H9 (cell line): Measurements from ENCODE around the gene SLC35F3. TPM values are rescaled to one million over a fixed set of nuclear protein-coding genes. Genes with fewer than 3 reads are reported as not detected.

Source experiments
- DNase-seq: peaks from one replicate; pipeline ENCODE4 v3.0.0-alpha.2; 2017
- H2AFZ ChIP-seq: one replicate; pipeline ENCODE4 v1.6.1; 2013; ENCODE audit warnings: mild to moderate bottlenecking, low read length, control low read depth, moderate library complexity
- H2AK5ac ChIP-seq: 2 replicates; pipeline ENCODE4 v1.6.1; 2013; ENCODE audit warnings: low read length, control low read depth, mixed read lengths; ENCODE audit not compliant: insufficient read length
- H2BK120ac ChIP-seq: one replicate; pipeline ENCODE4 v1.6.1; 2013; ENCODE audit warnings: low read depth, mild to moderate bottlenecking, low read length, control low read depth, inconsistent platforms; ENCODE audit not compliant: poor library complexity, severe bottlenecking
- H2BK12ac ChIP-seq: 2 replicates; pipeline ENCODE4 v1.6.1; 2013; ENCODE audit warnings: low read length, control low read depth, mixed read lengths, low read depth; ENCODE audit not compliant: insufficient read length
- H2BK15ac ChIP-seq: 2 replicates; pipeline ENCODE4 v1.6.1; 2013; ENCODE audit warnings: low read depth, low read length, control low read depth
- H2BK20ac ChIP-seq: one replicate; pipeline ENCODE4 v1.6.1; 2013; ENCODE audit warnings: low read depth, mild to moderate bottlenecking, low read length, control low read depth, inconsistent platforms; ENCODE audit not compliant: poor library complexity, severe bottlenecking
- H2BK5ac ChIP-seq: 2 replicates; pipeline ENCODE4 v1.6.1; 2013; ENCODE audit warnings: low read length, control low read depth, mixed read lengths; ENCODE audit not compliant: insufficient read length
- H3K14ac ChIP-seq: 2 replicates; pipeline ENCODE4 v1.6.1; 2013; ENCODE audit warnings: low read length, control low read depth; ENCODE audit not compliant: insufficient read depth
- H3K18ac ChIP-seq: 2 replicates; pipeline ENCODE4 v1.6.1; 2013; ENCODE audit warnings: low read depth, mild to moderate bottlenecking, mixed read lengths, low read length, control low read depth; ENCODE audit not compliant: insufficient read length
- H3K23ac ChIP-seq: 2 replicates; pipeline ENCODE4 v1.6.1; 2013; ENCODE audit warnings: low read length, control low read depth, mixed read lengths, low read depth; ENCODE audit not compliant: insufficient read length
- H3K23me2 ChIP-seq: 2 replicates; pipeline ENCODE4 v1.6.1; 2013; ENCODE audit warnings: low read depth, mild to moderate bottlenecking, mixed read lengths, low read length, control low read depth; ENCODE audit not compliant: insufficient read length, poor library complexity, severe bottlenecking
- H3K27ac ChIP-seq: 2 replicates; pipeline ENCODE4 v1.5.1; 2013; ENCODE audit warnings: low read length, control low read depth, mixed read lengths, low read depth; ENCODE audit not compliant: insufficient read length
- H3K27me3 ChIP-seq: 2 replicates; pipeline ENCODE4 v1.6.1; 2013; ENCODE audit warnings: low read length, control low read depth, inconsistent platforms; ENCODE audit not compliant: insufficient read depth
- H3K4ac ChIP-seq: 2 replicates; pipeline ENCODE4 v1.6.1; 2013; ENCODE audit warnings: low read depth, mild to moderate bottlenecking, control low read depth, inconsistent platforms, low read length, moderate library complexity
- H3K4me1 ChIP-seq: 2 replicates; pipeline ENCODE4 v1.6.1; 2013; ENCODE audit warnings: low read length, control low read depth, inconsistent platforms; ENCODE audit not compliant: insufficient read depth
- H3K4me2 ChIP-seq: 2 replicates; pipeline ENCODE4 v1.6.1; 2013; ENCODE audit warnings: low read length, control low read depth, mixed read lengths; ENCODE audit not compliant: insufficient read length, insufficient read depth
- H3K56ac ChIP-seq: 2 replicates; pipeline ENCODE4 v1.6.1; 2013; ENCODE audit warnings: low read depth, mild to moderate bottlenecking, mixed read lengths, low read length, control low read depth; ENCODE audit not compliant: insufficient read length
- H3K79me1 ChIP-seq: 2 replicates; pipeline ENCODE4 v1.6.1; 2013; ENCODE audit warnings: low read depth, mild to moderate bottlenecking, moderate library complexity, low read length, control low read depth, inconsistent platforms; ENCODE audit not compliant: insufficient read depth, poor library complexity, severe bottlenecking
- H3K79me2 ChIP-seq: 2 replicates; pipeline ENCODE4 v1.6.1; 2013; ENCODE audit warnings: low read length, control low read depth, inconsistent platforms; ENCODE audit not compliant: insufficient read depth
- H3K9ac ChIP-seq: 2 replicates; pipeline ENCODE4 v1.6.1; 2013; ENCODE audit warnings: low read length, control low read depth, mixed read lengths; ENCODE audit not compliant: insufficient read length; ENCODE audit errors: extremely low read depth
- H3K9me3 ChIP-seq: one replicate; pipeline ENCODE4 v1.6.1; 2013; ENCODE audit warnings: low read depth, low read length, inconsistent platforms; ENCODE audit not compliant: control insufficient read depth
- H3T11ph ChIP-seq: one replicate; pipeline ENCODE4 v1.6.1; 2013; ENCODE audit warnings: mild to moderate bottlenecking, low read length, control low read depth, inconsistent platforms
- H4K20me1 ChIP-seq: one replicate; pipeline ENCODE4 v1.6.1; 2013; ENCODE audit not compliant: control insufficient read depth, insufficient read length, insufficient read depth
- H4K5ac ChIP-seq: 2 replicates; pipeline ENCODE4 v1.6.1; 2013; ENCODE audit warnings: low read depth, mild to moderate bottlenecking, mixed read lengths, low read length, control low read depth; ENCODE audit not compliant: insufficient read length
- H4K8ac ChIP-seq: replicated peaks from 2 replicates; pipeline ENCODE4 v1.6.1; 2013; ENCODE audit warnings: low read length, control low read depth, mixed read lengths, low read depth; ENCODE audit not compliant: insufficient read length
- H4K91ac ChIP-seq: 2 replicates; pipeline ENCODE4 v1.6.1; 2013; ENCODE audit warnings: low read depth, mild to moderate bottlenecking, moderate library complexity, mixed read lengths, low read length, control low read depth; ENCODE audit not compliant: insufficient read length
- H3K27ac Mint-ChIP-seq, 3 experiments: 2 replicates in 2 of 3; 3 replicates in 1 of 3; pipeline ENCODE4 v1.8.0; 2020 to 2021; ENCODE audit warnings: mixed read lengths in 3 of 3, mild to moderate bottlenecking in 1 of 3, moderate library complexity in 1 of 3
- H3K27me3 Mint-ChIP-seq: 2 replicates; pipeline ENCODE4 v1.8.0; 2021; ENCODE audit warnings: low read depth, mild to moderate bottlenecking, moderate library complexity, mixed read lengths
- H3K36me3 Mint-ChIP-seq, 3 experiments: 2 replicates in 2 of 3; 3 replicates in 1 of 3; pipeline ENCODE4 v1.8.0; 2020 to 2021; ENCODE audit warnings: low read depth in 3 of 3, mixed read lengths in 3 of 3; ENCODE audit not compliant: insufficient read depth in 1 of 3
- H3K4me1 Mint-ChIP-seq, 2 experiments: 2 replicates each; pipeline ENCODE4 v1.8.0; 2020; ENCODE audit warnings: mixed read lengths in 2 of 2
- H3K4me3 Mint-ChIP-seq, 2 experiments: 2 replicates in 1 of 2; 3 replicates in 1 of 2; pipeline ENCODE4 v1.8.0; 2020 to 2021; ENCODE audit warnings: mild to moderate bottlenecking in 2 of 2, mixed read lengths in 2 of 2, moderate library complexity in 1 of 2
- H3K9me3 Mint-ChIP-seq, 2 experiments: 2 replicates in 1 of 2; 3 replicates in 1 of 2; pipeline ENCODE4 v1.8.0; 2020; ENCODE audit warnings: mild to moderate bottlenecking in 2 of 2, mixed read lengths in 2 of 2, moderate library complexity in 1 of 2
- WGBS: extraction: QIAGEN DNeasy Blood & Tissue Kit; methylation state at CpG from one replicate; pipeline ENCODE4 v1.1.7; 2013; ENCODE audit warnings: missing lambda C conversion rate, low lambda C conversion rate, mixed read lengths; ENCODE audit not compliant: insufficient read length; ENCODE audit errors: extremely low coverage; 5-methylcytosine and 5-hydroxymethylcytosine counted together
- total RNA-seq: library from RNA; stranded (reverse); gene quantifications from 2 replicates; pipeline ENCODE4 v1.2.1, GENCODE V29; 2021
- TF ChIP-seq, protein P1 (sequence below): fragments of 200-600 bp; sonication (generic); conservative IDR thresholded peaks from 3 replicates; pipeline ENCODE4 v1.8.0; 2021; ENCODE audit warnings: antibody characterized with exemption, mild to moderate bottlenecking

The SLC35F3 gene
- total RNA-seq, 1 experiment from 2014 or later, result 0.81 TPM

DNA sequence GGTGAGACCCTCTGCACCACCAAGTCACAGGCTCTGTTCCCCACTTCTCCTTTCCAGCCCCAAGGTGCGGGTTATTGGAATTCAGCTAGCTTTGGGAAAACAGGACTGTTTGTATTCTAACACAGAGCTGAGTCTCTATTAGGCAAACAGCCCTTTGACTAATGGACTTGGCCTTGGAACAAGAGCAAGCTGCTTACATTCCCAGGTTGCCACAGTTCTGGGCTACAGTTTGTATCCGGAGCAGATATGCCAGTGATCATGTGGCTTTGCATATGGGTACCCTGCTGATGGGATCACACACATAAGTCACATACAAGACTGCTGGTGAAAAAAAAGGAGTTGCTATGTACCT lies 358.3 kb downstream of the SLC35F3 start:
- H2BK120ac ChIP-seq, result no peak overlapping the region
- H3K79me1 ChIP-seq, result no peaks in the 10 kb centered on the region
- no peak overlapping the region for H2BK15ac ChIP-seq
- no peak overlapping the region for H3K56ac ChIP-seq
- no peak overlapping the region for H4K91ac ChIP-seq
- H3K18ac ChIP-seq, result no peak overlapping the region
- H3K27ac ChIP-seq, result no peak overlapping the region
- H2BK12ac ChIP-seq, result no peak overlapping the region
- no peak for DNase-seq
- H2BK5ac ChIP-seq, result no peak overlapping the region
- H2AFZ ChIP-seq, result no peak overlapping the region
- WGBS, result no CpG with 5 or more reads among the region's 2 CpGs
- H3K4me3 Mint-ChIP-seq, result no peak overlapping the region
- H3K4me1 ChIP-seq, result peaks cover 3% of the 10 kb centered on the region; the same call in 1 of the 2 replicates
- TF ChIP-seq, protein P1, sequence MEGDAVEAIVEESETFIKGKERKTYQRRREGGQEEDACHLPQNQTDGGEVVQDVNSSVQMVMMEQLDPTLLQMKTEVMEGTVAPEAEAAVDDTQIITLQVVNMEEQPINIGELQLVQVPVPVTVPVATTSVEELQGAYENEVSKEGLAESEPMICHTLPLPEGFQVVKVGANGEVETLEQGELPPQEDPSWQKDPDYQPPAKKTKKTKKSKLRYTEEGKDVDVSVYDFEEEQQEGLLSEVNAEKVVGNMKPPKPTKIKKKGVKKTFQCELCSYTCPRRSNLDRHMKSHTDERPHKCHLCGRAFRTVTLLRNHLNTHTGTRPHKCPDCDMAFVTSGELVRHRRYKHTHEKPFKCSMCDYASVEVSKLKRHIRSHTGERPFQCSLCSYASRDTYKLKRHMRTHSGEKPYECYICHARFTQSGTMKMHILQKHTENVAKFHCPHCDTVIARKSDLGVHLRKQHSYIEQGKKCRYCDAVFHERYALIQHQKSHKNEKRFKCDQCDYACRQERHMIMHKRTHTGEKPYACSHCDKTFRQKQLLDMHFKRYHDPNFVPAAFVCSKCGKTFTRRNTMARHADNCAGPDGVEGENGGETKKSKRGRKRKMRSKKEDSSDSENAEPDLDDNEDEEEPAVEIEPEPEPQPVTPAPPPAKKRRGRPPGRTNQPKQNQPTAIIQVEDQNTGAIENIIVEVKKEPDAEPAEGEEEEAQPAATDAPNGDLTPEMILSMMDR, result no peak
- H3K9me3 ChIP-seq, result no peaks in the 10 kb centered on the region
- no peak overlapping the region for H4K5ac ChIP-seq
- H3K4ac ChIP-seq, result no peak overlapping the region
- peaks cover 13 to 15% of the 10 kb centered on the region in 2 experiments for H3K4me1 Mint-ChIP-seq
- no peak overlapping the region for H3K23ac ChIP-seq
- no peak overlapping the region for H3T11ph ChIP-seq
- no peaks in the 10 kb centered on the region for H3K79me2 ChIP-seq
- H3K4me2 ChIP-seq, result no peak overlapping the region
- H3K36me3 Mint-ChIP-seq, result peaks cover 0 to 1% (median 0%) of the 10 kb centered on the region in 3 experiments; a peak in 2 of 7 replicates
- H2BK20ac ChIP-seq, result no peak overlapping the region
- H3K14ac ChIP-seq, result no peak overlapping the region
- no peaks in the 10 kb centered on the region for H4K20me1 ChIP-seq
- no peak overlapping the region for H2AK5ac ChIP-seq
- H3K27me3 ChIP-seq, result no peaks in the 10 kb centered on the region
- H3K23me2 ChIP-seq, result no peaks in the 10 kb centered on the region
- no peak overlapping the region for H4K8ac ChIP-seq
- no peak overlapping the region for H3K9ac ChIP-seq
- H3K9me3 Mint-ChIP-seq, result 0 out of 5 replicates have a peak, but pooled peaks cover 0 to 3% of the 10 kb centered on the region in 2 experiments
- peaks cover 4% of the 10 kb centered on the region for H3K27me3 Mint-ChIP-seq
- peak overlapping the region in 1 of 3 experiments; percentile 27; a peak in 1 of 7 replicates for H3K27ac Mint-ChIP-seq
